ENCODE results near the gene MICAL2. TPM values are rescaled to one million over a fixed set of nuclear protein-coding genes. Genes with fewer than 3 reads are reported as not detected.

MICAL2 gene
- polyA plus RNA-seq, 2 of the 4 experiments (the other 2 are of a cell fraction), result 39.8 to 42.1 TPM

- CTCF ChIA-PET, result interaction anchor here (1.5 kb wide), 1 partner anchor 9 kb away, joined by 5 read pairs; no protein-coding TSS in a partner anchor
- H3K4me1 ChIP-seq, result peaks cover under 1% of the 10 kb centered on the region; the same call in 1 of the 3 replicates
- H3K9me3 ChIP-seq, result no peaks in the 10 kb centered on the region
- FAIRE-seq (no peak), ATAC-seq (no peak), DNase-seq (ENCODE audit: low read depth in 1 of 2, low spot score in 1 of 2) (no peak)
- H3K4me3 ChIP-seq, result no peak overlapping the region
- H3K4me2 ChIP-seq, result no peak overlapping the region
- POLR2A ChIA-PET, result no interaction called here
- TF ChIP-seq, protein P1, sequence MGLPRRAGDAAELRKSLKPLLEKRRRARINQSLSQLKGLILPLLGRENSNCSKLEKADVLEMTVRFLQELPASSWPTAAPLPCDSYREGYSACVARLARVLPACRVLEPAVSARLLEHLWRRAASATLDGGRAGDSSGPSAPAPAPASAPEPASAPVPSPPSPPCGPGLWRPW (IDR thresholded peaks at IDR 0.05), result no peak
- TF ChIP-seq JUN (IDR thresholded peaks at IDR 0.05) (no peak), JUNB (IDR thresholded peaks at IDR 0.05) (no peak), CBX8 (IDR thresholded peaks at IDR 0.05) (no peak), GATA3 (IDR thresholded peaks at IDR 0.05; ENCODE audit: borderline replicate concordance) (no peak), ZFP36 (IDR thresholded peaks at IDR 0.05; ENCODE audit: borderline replicate concordance, partially characterized antibody) (no peak), ATOH8 (CRISPR knock-in tag; IDR thresholded peaks at IDR 0.05; ENCODE audit: low read depth) (no peak), RFX5 (IDR thresholded peaks at IDR 0.05) (no peak), KDM1A (IDR thresholded peaks at IDR 0.05; ENCODE audit: low read depth) (no peak)
- TF ChIP-seq, protein P2, sequence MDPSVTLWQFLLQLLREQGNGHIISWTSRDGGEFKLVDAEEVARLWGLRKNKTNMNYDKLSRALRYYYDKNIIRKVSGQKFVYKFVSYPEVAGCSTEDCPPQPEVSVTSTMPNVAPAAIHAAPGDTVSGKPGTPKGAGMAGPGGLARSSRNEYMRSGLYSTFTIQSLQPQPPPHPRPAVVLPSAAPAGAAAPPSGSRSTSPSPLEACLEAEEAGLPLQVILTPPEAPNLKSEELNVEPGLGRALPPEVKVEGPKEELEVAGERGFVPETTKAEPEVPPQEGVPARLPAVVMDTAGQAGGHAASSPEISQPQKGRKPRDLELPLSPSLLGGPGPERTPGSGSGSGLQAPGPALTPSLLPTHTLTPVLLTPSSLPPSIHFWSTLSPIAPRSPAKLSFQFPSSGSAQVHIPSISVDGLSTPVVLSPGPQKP (IDR thresholded peaks at IDR 0.05; ENCODE audit: low read depth, low read length), result no peak
- TF ChIP-seq, protein P3, sequence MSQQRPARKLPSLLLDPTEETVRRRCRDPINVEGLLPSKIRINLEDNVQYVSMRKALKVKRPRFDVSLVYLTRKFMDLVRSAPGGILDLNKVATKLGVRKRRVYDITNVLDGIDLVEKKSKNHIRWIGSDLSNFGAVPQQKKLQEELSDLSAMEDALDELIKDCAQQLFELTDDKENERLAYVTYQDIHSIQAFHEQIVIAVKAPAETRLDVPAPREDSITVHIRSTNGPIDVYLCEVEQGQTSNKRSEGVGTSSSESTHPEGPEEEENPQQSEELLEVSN (IDR thresholded peaks at IDR 0.05; ENCODE audit: borderline replicate concordance, low read depth), result no peak
- no peak overlapping the region for H3K27ac ChIP-seq
- 88% methylated on average over 1 of the region's 1 CpG for WGBS (ENCODE audit: missing lambda C conversion rate)
Measured at GRCh38 chr11:12097219-12097618, 13.2 kb upstream of the MICAL2 start.

- ChIA-PET CTCF (interaction anchor here (0.6 to 8.9 kb wide), 7 partner anchors 9 to 185 kb away, joined by 3 to 92 read pairs (median 4); partner anchors contain the start of gene MICAL2), POLR2A (no interaction called here)
- H3K27ac ChIP-seq, result peak overlapping the region in 1 of 2 experiments; percentile 8; a peak in 1 of 6 replicates
- H3K4me2 ChIP-seq, result no peak overlapping the region
- H3K4me1 ChIP-seq, result peaks cover 12% of the 10 kb centered on the region
- WGBS (ENCODE audit: missing lambda C conversion rate), result 86% methylated on average over 3 of the region's 3 CpGs
- ATAC-seq, result no peak
- no peak for DNase-seq (ENCODE audit: low read depth in 1 of 2, low spot score in 1 of 2)
- FAIRE-seq, result no peak
- H3K9me3 ChIP-seq, result no peaks in the 10 kb centered on the region
- H3K4me3 ChIP-seq, result no peak overlapping the region
- TF ChIP-seq, protein P4, sequence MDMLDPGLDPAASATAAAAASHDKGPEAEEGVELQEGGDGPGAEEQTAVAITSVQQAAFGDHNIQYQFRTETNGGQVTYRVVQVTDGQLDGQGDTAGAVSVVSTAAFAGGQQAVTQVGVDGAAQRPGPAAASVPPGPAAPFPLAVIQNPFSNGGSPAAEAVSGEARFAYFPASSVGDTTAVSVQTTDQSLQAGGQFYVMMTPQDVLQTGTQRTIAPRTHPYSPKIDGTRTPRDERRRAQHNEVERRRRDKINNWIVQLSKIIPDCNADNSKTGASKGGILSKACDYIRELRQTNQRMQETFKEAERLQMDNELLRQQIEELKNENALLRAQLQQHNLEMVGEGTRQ (IDR thresholded peaks at IDR 0.05), result no peak
- TF ChIP-seq EP300 (IDR thresholded peaks at IDR 0.05) (no peak), RCOR1 (IDR thresholded peaks at IDR 0.05; ENCODE audit: low read depth, low read length) (no peak), HEYL (CRISPR knock-in tag; IDR thresholded peaks at IDR 0.05) (no peak), BHLHE40 (IDR thresholded peaks at IDR 0.05; ENCODE audit: low read depth, low read length) (no peak), CHD4 (IDR thresholded peaks at IDR 0.05; ENCODE audit: borderline replicate concordance) (no peak), RAD21 (conservative IDR thresholded peaks at IDR 0.05 in 1 of 2, IDR thresholded peaks at IDR 0.05 in 1 of 2) (no peak), SMC3 (IDR thresholded peaks at IDR 0.05) (no peak), CBX8 (IDR thresholded peaks at IDR 0.05) (no peak), ZSCAN20 (CRISPR knock-in tag; IDR thresholded peaks at IDR 0.05) (no peak), EHMT2 (IDR thresholded peaks at IDR 0.05; ENCODE audit: low read depth) (no peak), MYC (IDR thresholded peaks at IDR 0.05; ENCODE audit: borderline replicate concordance, low read length) (no peak), ZFP36 (IDR thresholded peaks at IDR 0.05; ENCODE audit: borderline replicate concordance, partially characterized antibody) (no peak)
- TF ChIP-seq, protein P5, sequence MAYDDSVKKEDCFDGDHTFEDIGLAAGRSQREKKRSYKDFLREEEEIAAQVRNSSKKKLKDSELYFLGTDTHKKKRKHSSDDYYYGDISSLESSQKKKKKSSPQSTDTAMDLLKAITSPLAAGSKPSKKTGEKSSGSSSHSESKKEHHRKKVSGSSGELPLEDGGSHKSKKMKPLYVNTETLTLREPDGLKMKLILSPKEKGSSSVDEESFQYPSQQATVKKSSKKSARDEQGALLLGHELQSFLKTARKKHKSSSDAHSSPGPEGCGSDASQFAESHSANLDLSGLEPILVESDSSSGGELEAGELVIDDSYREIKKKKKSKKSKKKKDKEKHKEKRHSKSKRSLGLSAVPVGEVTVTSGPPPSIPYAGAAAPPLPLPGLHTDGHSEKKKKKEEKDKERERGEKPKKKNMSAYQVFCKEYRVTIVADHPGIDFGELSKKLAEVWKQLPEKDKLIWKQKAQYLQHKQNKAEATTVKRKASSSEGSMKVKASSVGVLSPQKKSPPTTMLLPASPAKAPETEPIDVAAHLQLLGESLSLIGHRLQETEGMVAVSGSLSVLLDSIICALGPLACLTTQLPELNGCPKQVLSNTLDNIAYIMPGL (CRISPR knock-in tag; IDR thresholded peaks at IDR 0.05; ENCODE audit: borderline replicate concordance), result no peak
- TF ChIP-seq, protein P1 (IDR thresholded peaks at IDR 0.05), result no peak
- TF ChIP-seq, protein P6, sequence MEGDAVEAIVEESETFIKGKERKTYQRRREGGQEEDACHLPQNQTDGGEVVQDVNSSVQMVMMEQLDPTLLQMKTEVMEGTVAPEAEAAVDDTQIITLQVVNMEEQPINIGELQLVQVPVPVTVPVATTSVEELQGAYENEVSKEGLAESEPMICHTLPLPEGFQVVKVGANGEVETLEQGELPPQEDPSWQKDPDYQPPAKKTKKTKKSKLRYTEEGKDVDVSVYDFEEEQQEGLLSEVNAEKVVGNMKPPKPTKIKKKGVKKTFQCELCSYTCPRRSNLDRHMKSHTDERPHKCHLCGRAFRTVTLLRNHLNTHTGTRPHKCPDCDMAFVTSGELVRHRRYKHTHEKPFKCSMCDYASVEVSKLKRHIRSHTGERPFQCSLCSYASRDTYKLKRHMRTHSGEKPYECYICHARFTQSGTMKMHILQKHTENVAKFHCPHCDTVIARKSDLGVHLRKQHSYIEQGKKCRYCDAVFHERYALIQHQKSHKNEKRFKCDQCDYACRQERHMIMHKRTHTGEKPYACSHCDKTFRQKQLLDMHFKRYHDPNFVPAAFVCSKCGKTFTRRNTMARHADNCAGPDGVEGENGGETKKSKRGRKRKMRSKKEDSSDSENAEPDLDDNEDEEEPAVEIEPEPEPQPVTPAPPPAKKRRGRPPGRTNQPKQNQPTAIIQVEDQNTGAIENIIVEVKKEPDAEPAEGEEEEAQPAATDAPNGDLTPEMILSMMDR (IDR thresholded peaks at IDR 0.05), result no peak
- TF ChIP-seq, protein P2 (IDR thresholded peaks at IDR 0.05; ENCODE audit: low read depth, low read length), result no peak
Measured at GRCh38 chr11:12098601-12099000, 11.8 kb upstream of the MICAL2 start.

Measured in A549 (cell line).